B cell (primary cell): ENCODE measurements around the gene TRIML2. TPM values are rescaled to one million over a fixed set of nuclear protein-coding genes. Genes with fewer than 3 reads are reported as not detected.

Experiments
- ATAC-seq: fragments of 200-7000 bp; cut with Tn5 transposase; one replicate; pipeline ENCODE4 v1.10.0; 2021; ENCODE audit warnings: low read depth, mild to moderate bottlenecking, moderate number of reproducible peaks, moderate library complexity
- CTCF ChIA-PET: fragments of 350-600 bp; sonication (Branson Sonifier 250); formaldehyde crosslinking; loops from one replicate; lab custom pipeline; 2021; ENCODE audit warnings: antibody characterized with exemption, inconsistent platforms; lab: Charles Lee
- POLR2A ChIA-PET: fragments of 350-600 bp; sonication (Branson Sonifier 250); formaldehyde crosslinking; loops from one replicate; lab custom pipeline; 2021; ENCODE audit warnings: antibody characterized with exemption; lab: Charles Lee
- DNase-seq: peaks from one replicate; pipeline ENCODE4 v3.0.0; 2013
- H2AFZ ChIP-seq: 2 replicates; pipeline ENCODE4 v1.6.1; 2012; ENCODE audit warnings: mild to moderate bottlenecking, low read depth, low read length; ENCODE audit not compliant: insufficient read depth, poor library complexity, severe bottlenecking
- H3K27ac ChIP-seq, 2 donors: 1 replicate in 1 of 2; 2 replicates in 1 of 2; pipeline ENCODE4 v1.5.1; 2012 to 2013; ENCODE audit warnings: low read length in 2 of 2, mild to moderate bottlenecking in 2 of 2, moderate library complexity in 1 of 2
- H3K27me3 ChIP-seq, 4 experiments: fragments of 200-600 bp in 1 of 4; sonication (generic) in 1 of 4; replicated peaks in 1 of 4; 1 replicate in 2 of 4; 2 replicates in 2 of 4; pipeline versions ENCODE4 v1.6.1 to v1.7.0; 2013 to 2016; ENCODE audit warnings: low read length in 3 of 4, mild to moderate bottlenecking in 2 of 4, mixed read lengths in 1 of 4, moderate library complexity in 1 of 4; ENCODE audit not compliant: insufficient read depth in 4 of 4, control insufficient read depth in 3 of 4; ENCODE audit errors: control extremely low read depth in 1 of 4
- H3K36me3 ChIP-seq, 2 experiments: replicated peaks in 1 of 2; 1 replicate in 1 of 2; 2 replicates in 1 of 2; pipeline versions ENCODE4 v1.6.1 to v1.7.1; 2013; ENCODE audit warnings: low read length in 1 of 2; ENCODE audit not compliant: insufficient read depth in 2 of 2, control insufficient read depth in 1 of 2; ENCODE audit errors: control extremely low read depth in 1 of 2, extremely low read depth in 1 of 2
- H3K4me1 ChIP-seq, 2 donors: fragments of 200-600 bp in 1 of 2; sonication (generic) in 1 of 2; 1 replicate in 1 of 2; 2 replicates in 1 of 2; pipeline versions ENCODE4 v1.5.1 to v1.6.1; 2013 to 2017; ENCODE audit warnings: low read length in 2 of 2; ENCODE audit not compliant: control insufficient read depth in 2 of 2, insufficient read depth in 2 of 2
- H3K4me2 ChIP-seq: replicated peaks from 2 replicates; pipeline ENCODE3; 2012; ENCODE audit warnings: mild to moderate bottlenecking, low read depth, low read length; ENCODE audit not compliant: poor library complexity, severe bottlenecking
- H3K4me3 ChIP-seq, 5 experiments: fragments of 200-600 bp in 1 of 5; sonication (generic) in 1 of 5; 1 replicate in 3 of 5; 2 replicates in 2 of 5; pipeline versions ENCODE4 v1.5.1 to v1.7.0; 2011 to 2016; ENCODE audit warnings: low read length in 4 of 5, mild to moderate bottlenecking in 4 of 5, low read depth in 2 of 5, control low read depth in 1 of 5, moderate library complexity in 1 of 5; ENCODE audit not compliant: insufficient read depth in 1 of 5; ENCODE audit errors: control extremely low read depth in 1 of 5, extremely low read depth in 1 of 5
- H3K79me2 ChIP-seq: fragments of 200-600 bp; sonication (generic); one replicate; pipeline ENCODE4 v1.6.0; 2016; ENCODE audit warnings: low read length; ENCODE audit not compliant: control insufficient read depth, insufficient read depth
- H3K9ac ChIP-seq: fragments of 200-600 bp; sonication (generic); 2 replicates; pipeline ENCODE4 v1.6.1; 2017; ENCODE audit warnings: mild to moderate bottlenecking, low read length, moderate library complexity
- H3K9me3 ChIP-seq, 3 donors: one replicate each; pipeline versions ENCODE4 v1.6.1 to v1.7.1; 2013; ENCODE audit warnings: low read length in 2 of 3; ENCODE audit not compliant: control insufficient read depth in 2 of 3, insufficient read depth in 1 of 3; ENCODE audit errors: control extremely low read depth in 1 of 3
- H4K20me1 ChIP-seq: 2 replicates; pipeline ENCODE4 v1.6.0; 2012; ENCODE audit warnings: mild to moderate bottlenecking, low read length; ENCODE audit not compliant: insufficient read depth, control insufficient read depth, poor library complexity, severe bottlenecking
- H3K27ac Mint-ChIP-seq: one replicate; pipeline ENCODE4 v1.8.0; 2021; ENCODE audit warnings: mixed read lengths
- H3K27me3 Mint-ChIP-seq: one replicate; pipeline ENCODE4 v1.8.0; 2021; ENCODE audit warnings: mixed read lengths
- H3K4me1 Mint-ChIP-seq: one replicate; pipeline ENCODE4 v1.8.0; 2021; ENCODE audit warnings: mixed read lengths
- H3K4me3 Mint-ChIP-seq: one replicate; pipeline ENCODE4 v1.8.0; 2021; ENCODE audit warnings: mixed read lengths
- H3K9me3 Mint-ChIP-seq: one replicate; pipeline ENCODE4 v1.8.0; 2022; ENCODE audit warnings: mixed read lengths; ENCODE audit not compliant: insufficient read depth
- CTCF ChIP-seq: fragments of 200-600 bp; IDR thresholded peaks from one replicate; pipeline ENCODE4 v1.8.0; 2022; ENCODE audit warnings: antibody characterized with exemption, mild to moderate bottlenecking
- EZH2 ChIP-seq: IDR thresholded peaks from 2 replicates; pipeline ENCODE4 v1.6.1; 2012; ENCODE audit warnings: borderline replicate concordance, low read depth, mild to moderate bottlenecking, moderate library complexity, low read length; ENCODE audit not compliant: insufficient read depth, poor library complexity, severe bottlenecking
- WGBS: methylation state at CpG from one replicate; pipeline ENCODE4 v1.1.5; 2013; ENCODE audit warnings: missing lambda C conversion rate; ENCODE audit not compliant: insufficient coverage; 5-methylcytosine and 5-hydroxymethylcytosine counted together
- intact Hi-C: fragments of 100-400 bp; cut with micrococcal nuclease; formaldehyde crosslinking; loops from one replicate; pipeline ENCODE4 v1.10.0; 2022
- polyA plus RNA-seq: library from polyadenylated mRNA; depleted of rRNA; stranded (reverse); fragments of >200 nt; gene quantifications from 2 replicates; pipeline ENCODE4 v1.2.3, GENCODE V29; 2012
- total RNA-seq, 2 donors: library from RNA; stranded (reverse); fragments of 120-200 nt in 1 of 2; gene quantifications; 1 replicate in 1 of 2; 2 replicates in 1 of 2; pipeline versions ENCODE4 v1.2.3 to v1.2.4, GENCODE V29; 2013 to 2022

Gene TRIML2
- total and polyA plus RNA-seq, 2 donors (not counting 1 experiment from before 2014, with no cell fraction given) = not detected

DNA sequence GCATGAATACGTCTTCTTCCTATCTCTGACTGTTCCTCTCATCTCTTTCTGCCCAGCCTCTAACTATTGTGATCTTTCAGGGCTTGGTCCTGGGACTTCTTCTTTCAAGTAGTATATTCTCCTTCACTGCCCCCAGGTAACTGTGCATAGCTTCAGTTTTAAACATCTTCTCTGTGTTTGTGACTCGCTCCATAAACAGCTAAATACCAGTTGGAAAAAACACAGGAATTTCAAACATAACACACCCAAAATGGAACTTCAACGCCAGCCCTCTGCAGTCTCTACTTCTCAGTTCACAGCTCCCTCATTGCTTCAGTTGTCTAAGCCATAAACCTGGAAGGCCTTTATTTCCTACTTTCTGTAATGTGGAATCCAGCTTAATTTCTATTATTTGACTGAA is 16.6 kb downstream of the TRIML2 start:
- Histone ChIP-seq H3K4me2 (no peak overlapping the region), H3K27me3 (no peaks in the 10 kb centered on the region), H3K27ac (no peak overlapping the region), H3K79me2 (no peaks in the 10 kb centered on the region), H3K9me3 (peaks cover 0 to 21% (median 0%) of the 10 kb centered on the region in 3 donors), H4K20me1 (no peaks in the 10 kb centered on the region), H2AFZ (no peak overlapping the region), H3K36me3 (no peaks in the 10 kb centered on the region), H3K4me1 (no peaks in the 10 kb centered on the region), H3K9ac (no peak overlapping the region), H3K4me3 (no peak overlapping the region)
- 86% methylated on average over 3 of the region's 3 CpGs for WGBS
- no peak for ATAC-seq
- H3K27me3 Mint-ChIP-seq = no peaks in the 10 kb centered on the region
- no peaks in the 10 kb centered on the region for H3K4me1 Mint-ChIP-seq
- ChIA-PET CTCF (no interaction called here), POLR2A (no interaction called here)
- no peak for DNase-seq
- no peak overlapping the region for H3K4me3 Mint-ChIP-seq
- TF ChIP-seq EZH2 (no peak), CTCF (no peak)
- intact Hi-C loops = no loop called here
- H3K9me3 Mint-ChIP-seq = peaks cover 6% of the 10 kb centered on the region
- no peak overlapping the region for H3K27ac Mint-ChIP-seq

GRCh38 chr4:188086858-188087257 is 22.5 kb downstream of the TRIML2 start:
- Mint-ChIP-seq H3K4me1 (no peaks in the 10 kb centered on the region), H3K27me3 (no peaks in the 10 kb centered on the region), H3K27ac (no peak overlapping the region), H3K4me3 (no peak overlapping the region), H3K9me3 (peaks cover 6% of the 10 kb centered on the region)
- intact Hi-C loops = no loop called here
- Histone ChIP-seq H3K36me3 (no peaks in the 10 kb centered on the region), H3K9ac (no peak overlapping the region), H3K9me3 (peaks cover 0 to 11% (median 2%) of the 10 kb centered on the region in 3 donors), H3K27me3 (no peaks in the 10 kb centered on the region), H3K4me1 (no peaks in the 10 kb centered on the region), H2AFZ (no peak overlapping the region), H3K27ac (no peak overlapping the region), H3K4me2 (no peak overlapping the region), H3K79me2 (no peaks in the 10 kb centered on the region), H3K4me3 (no peak overlapping the region), H4K20me1 (no peaks in the 10 kb centered on the region)
- ATAC-seq (no peak), DNase-seq (no peak)
- POLR2A ChIA-PET = no interaction called here
- WGBS = 82% methylated on average over 5 of the region's 6 CpGs
- TF ChIP-seq CTCF = no peak
- TF ChIP-seq EZH2 = no peak
- CTCF ChIA-PET = no interaction called here
